HG02973 (cell line): Measurements from ENCODE around the gene SLC1A3.
"Not testable (repeated sequence)": the region's sequence is repeated elsewhere in the genome, so short reads cannot be mapped to it uniquely, and the experiment has no call there.

Source experiments
- ATAC-seq: cut with Tn5 transposase; IDR thresholded peaks from one replicate; pipeline ENCODE4 v1.9.1; 2021; ENCODE audit warnings: moderate library complexity; ENCODE audit not compliant: unreplicated experiment

SLC1A3 gene

GRCh38 chr5:36630201-36631145 is 24.1 kb downstream of the SLC1A3 start:
- ATAC-seq = no peak

- ATAC-seq = no peak
Measured at GRCh38 chr5:36631154-36631553, 24.7 kb downstream of the SLC1A3 start.

GRCh38 chr5:36631620-36632362 is 25.4 kb downstream of the SLC1A3 start:
- ATAC-seq = no peak

DNA sequence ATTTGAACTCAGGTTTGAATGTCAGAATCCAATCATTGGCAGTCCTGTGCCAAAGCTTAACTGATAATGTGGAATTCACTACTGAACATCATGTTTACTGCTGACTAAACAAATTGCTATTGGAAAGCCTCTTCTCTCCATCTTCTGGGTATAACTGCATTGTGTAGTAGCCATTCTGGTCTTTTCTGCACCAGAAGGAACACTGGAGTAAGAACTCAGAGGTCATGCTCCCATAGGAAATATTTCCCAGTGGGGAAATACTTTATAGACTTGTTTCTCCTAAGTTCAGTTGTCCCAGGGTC is 25.9 kb downstream of the SLC1A3 start:
- ATAC-seq = no peak

DNA sequence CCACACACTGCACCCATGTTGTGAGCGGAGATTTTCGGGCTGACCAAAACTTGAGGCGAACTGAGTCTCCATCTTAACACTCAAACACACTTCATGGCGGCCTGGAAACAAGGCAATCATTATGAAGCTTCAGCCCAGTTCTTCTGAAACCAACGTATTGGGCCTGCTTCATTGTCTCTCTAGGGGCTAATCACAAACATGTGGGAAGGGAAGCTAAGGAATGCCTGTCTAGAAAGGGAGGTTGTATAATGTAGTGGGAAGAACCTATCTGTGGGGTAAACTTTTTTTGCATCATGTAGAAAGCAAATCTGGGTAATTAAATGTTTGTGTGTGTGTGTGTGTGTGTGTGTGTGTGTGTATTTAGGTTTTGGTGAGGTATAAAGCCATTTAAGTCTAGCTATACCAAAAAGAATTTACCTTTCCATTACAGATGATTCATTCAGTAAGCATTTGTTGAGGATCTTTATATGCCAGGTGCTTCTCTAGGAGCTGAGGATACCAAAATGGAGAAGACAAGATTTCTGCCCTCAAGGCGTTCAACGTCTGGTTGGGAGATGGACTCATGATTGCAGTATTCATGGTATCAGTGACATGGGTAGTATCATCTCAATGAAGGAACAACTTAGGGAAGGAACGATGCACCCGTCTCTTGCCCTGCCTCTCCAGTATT is 29.4 kb downstream of the SLC1A3 start:
- ATAC-seq = no peak

DNA sequence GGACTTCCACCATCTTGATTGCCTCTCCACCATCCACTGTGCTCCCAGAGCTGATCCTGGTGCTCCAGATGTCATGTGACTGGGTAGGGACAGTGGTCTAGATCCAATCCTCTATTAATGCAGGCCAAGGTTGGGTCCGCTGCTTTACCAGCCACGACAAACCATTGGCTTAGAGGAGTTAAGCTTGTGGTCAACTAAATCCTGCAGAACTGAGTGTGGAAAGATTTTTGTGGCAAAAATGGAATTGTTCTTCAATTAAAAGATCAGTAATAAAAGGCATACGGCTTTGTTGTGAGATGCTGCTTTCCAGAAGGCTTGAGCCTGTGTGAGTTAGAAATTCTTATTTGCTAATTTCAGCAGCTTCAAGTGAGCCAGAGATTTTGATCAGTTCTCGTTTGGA is 30.7 kb downstream of the SLC1A3 start:
- no peak for ATAC-seq

DNA sequence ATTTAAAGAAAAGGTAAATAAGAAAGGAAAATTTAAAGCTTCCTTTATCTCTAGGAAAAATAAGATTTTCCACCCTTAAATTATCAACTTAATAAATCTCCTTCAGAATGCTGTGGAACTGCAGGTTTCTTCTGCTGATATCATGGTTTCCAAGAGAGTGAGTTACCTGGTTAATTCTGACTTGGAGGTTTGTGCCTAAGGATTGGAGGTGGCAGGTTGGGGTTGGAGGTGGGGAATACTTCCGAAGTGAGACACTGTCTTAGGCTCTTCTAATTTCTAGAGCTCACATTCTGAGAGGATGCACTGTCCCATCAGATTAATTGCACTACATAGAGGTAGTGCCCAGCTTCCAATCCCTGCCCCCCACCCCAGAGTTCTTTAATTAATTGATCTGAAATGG is 31.1 kb downstream of the SLC1A3 start:
- no peak for ATAC-seq

- no peak for ATAC-seq
Measured at GRCh38 chr5:36638056-36638455, 31.6 kb downstream of the SLC1A3 start.

DNA sequence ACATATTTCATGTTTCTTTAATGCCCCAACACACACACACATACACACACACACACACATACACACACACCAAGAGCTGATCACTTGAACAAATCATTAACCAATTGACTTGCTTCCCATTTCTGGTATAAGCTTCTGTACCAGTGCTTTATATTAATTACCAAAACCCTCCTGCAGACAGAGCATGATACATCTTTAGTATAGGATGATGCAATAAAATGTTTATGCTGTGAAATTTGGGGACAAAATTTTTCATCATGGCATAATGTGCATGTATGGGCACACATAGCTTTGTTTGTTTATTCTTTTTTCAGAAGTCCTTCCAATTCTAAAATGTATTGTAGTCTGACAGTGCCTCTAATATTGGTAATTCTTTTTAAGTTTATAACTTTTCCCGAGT is 34.5 kb downstream of the SLC1A3 start:
- no peak for ATAC-seq

DNA sequence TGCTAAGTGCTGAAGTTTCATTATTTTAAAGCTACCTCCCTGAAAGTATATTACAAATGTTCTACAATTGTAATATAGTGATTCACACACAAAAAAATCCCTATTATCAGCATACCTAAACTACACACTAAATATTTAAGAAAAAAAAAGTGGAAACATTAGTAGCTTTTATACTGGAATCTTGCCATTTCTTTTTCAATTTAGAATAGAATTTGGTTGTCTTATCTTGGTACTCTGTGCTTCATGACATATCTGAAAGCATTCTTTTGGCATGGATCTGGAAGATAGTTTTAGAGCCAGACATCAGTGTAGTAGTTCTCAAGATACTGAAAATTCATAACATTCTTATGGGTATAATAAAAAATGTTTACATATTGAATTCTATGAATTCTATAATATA is 35.0 kb downstream of the SLC1A3 start:
- ATAC-seq = no peak

- ATAC-seq = no peak
Measured at GRCh38 chr5:36642089-36642488, 35.7 kb downstream of the SLC1A3 start.

GRCh38 chr5:36643162-36643561 is 36.8 kb downstream of the SLC1A3 start:
- no peak for ATAC-seq

GRCh38 chr5:36643841-36644240 is 37.4 kb downstream of the SLC1A3 start:
- not testable (repeated sequence) for ATAC-seq

GRCh38 chr5:36644727-36645126 is 38.3 kb downstream of the SLC1A3 start:
- ATAC-seq = no peak

- ATAC-seq = no peak
Measured at GRCh38 chr5:36646100-36646499, 39.7 kb downstream of the SLC1A3 start.

DNA sequence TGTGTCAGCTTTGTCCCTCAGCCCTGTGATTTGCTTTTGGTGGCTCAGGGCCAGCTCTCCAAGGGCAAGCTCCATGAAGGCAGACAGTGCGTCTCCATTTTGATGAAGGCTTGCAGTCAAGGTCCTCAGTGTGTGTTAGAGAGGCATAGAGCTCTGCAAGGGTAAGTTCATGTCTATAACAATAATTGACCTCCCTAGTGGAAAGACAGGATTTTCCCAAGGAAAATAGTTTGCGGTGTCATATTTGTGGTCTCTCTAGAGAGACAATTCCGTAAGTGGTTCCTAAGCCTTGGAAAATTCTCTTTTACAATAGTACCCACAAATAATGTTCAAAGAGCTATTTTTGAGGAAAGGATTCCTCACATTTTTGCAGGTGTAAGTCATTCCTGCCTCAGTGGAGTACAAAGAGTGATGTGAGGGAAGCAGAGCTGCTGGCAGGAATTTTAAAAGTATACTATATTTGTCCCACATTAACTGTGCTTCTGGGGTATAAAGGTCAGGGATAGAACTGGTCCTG is 40.2 kb downstream of the SLC1A3 start:
- no peak for ATAC-seq

DNA sequence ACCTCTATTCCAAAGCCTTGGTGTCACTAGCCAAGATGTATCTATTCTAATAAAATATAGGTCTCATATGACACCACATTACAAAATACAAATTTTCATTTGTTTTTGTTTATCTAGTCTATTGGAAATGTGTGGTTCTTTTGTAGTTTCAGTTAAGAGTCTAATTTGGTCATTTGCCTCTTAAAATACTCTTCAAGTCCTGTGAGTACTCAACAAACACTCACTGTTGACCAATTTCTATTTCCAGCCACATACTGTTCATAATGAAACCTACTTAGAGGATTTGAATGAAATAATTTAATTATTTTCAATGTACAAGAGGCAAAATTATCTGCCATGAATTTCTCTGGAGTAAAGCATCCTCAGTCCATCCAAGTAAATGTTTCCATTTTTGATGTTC is 40.6 kb downstream of the SLC1A3 start:
- ATAC-seq = no peak

DNA sequence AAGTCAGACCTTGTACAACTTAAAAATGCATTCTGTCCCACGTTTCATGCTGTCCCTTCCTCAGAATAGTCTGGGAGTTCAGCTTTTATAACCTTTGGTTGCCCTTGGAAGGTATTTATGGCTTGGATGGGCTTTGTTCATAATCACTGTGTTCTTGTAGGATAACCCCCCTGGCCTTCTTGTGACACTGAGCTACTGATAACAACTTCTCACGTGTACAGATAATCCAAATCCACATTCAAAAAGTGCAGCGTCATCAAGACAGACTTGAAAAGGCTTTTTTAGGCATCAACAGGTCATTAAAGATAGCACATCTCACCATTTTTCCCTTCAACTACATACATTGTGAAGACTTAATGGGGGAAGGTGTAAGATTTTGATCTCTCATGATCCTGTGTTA is 42.0 kb downstream of the SLC1A3 start:
- no peak for ATAC-seq

DNA sequence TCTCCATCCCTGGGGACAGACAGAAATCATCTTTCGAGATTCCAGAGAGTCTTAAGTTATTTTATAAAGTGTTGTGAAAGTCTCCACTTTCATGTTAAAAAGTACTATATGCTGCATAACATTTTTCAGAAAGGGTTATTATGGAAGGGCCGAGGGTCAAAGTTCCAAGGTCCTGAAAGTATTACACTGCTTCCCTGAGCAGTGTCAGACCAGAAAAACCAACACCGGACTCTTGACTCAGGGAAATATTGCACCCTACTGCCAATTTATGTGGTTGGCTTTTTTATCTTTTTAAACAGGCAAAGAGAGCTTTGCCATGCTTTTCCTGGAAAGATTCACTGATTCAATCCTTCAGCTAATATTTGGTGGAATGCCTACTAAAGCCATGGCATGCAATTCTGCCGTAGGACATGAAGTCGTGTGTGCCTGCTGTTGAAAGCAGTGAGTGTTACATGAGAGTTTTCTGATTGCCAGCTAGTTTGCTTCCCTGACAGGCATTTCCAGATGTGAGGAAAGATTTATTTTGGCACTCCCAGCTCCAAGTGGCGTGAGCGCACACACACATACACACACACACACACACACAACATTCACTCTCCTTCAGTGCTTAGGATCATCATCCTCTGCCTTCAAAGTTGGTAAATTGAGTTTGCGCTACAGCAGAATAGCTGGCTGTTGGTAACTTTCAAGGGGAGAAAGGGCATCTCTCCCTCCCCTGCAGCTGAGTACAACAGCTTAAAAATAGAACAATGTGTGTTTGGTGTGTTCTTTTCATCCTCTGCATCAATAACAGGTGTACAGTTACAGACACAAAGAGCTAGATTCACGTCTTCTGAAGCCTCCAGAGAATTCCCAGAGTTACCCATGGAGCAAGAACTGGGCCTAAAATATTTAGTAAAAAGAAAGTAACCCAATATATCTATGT is 45.6 kb downstream of the SLC1A3 start:
- ATAC-seq = no peak

DNA sequence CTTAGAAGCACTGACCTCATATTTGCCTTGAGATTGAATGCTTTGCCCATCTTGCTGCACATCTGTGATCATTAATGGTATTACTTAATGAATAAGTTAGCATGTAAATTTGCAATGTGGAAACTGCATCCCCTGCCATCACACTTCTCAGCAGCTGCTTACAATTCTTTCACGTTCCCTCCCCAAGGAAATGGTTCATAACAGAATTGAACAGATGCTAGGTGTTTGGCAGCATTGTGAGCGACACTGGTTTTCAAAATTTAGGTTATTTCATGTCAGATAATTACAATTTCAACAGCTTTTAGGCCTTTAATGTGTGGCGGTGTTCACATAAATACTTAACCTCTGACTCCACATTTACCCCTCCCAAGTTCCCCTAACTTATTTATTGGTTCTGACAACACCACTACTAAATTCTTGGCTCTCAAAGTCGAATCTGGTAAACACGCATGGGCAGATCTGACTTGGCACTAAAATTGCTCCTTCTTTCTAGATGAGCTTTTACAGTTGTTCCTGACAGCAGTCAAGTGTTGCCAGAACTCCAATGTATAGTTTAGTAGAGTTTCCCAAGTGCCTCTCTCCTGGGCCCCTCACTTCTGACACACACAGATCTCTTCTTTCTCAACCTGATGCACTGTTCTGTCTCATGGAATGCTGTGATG is 46.8 kb downstream of the SLC1A3 start:
- no peak for ATAC-seq
